DOHH2 (cell line): ENCODE measurements around the gene CYP26A1.

Source experiments
- CTCF ChIP-seq: fragments of 200-600 bp; sonication (generic); IDR thresholded peaks from one replicate; pipeline ENCODE4 v1.5.1; 2014; ENCODE audit warnings: antibody characterized with exemption, mild to moderate bottlenecking, low read depth, low read length; ENCODE audit not compliant: poor library complexity, severe bottlenecking
- EZH2phosphoT487 ChIP-seq: fragments of 200-600 bp; sonication (generic); IDR thresholded peaks from 2 replicates; pipeline ENCODE4 v1.6.1; 2017; ENCODE audit warnings: borderline replicate concordance, mild to moderate bottlenecking, antibody characterized with exemption, low read length, moderate library complexity, mixed read lengths

GRCh38 chr10:93054486-93054885, 19.2 kb upstream of the CYP26A1 start:
- TF ChIP-seq CTCF, result no peak
- TF ChIP-seq EZH2phosphoT487, result no peak
